HepG2 (cell line): Measurements from ENCODE around the gene ALLC. TPM values are rescaled to one million over a fixed set of nuclear protein-coding genes. Genes with fewer than 3 reads are reported as not detected.

Source experiments
- ATF1 ChIP-seq: IDR thresholded peaks from 2 replicates; pipeline ENCODE4 v1.6.1; 2016; ENCODE audit warnings: mild to moderate bottlenecking, control low read depth
- CCDC6 ChIP-seq: sonication (generic); formaldehyde crosslinking; IDR thresholded peaks from 2 replicates; pipeline ENCODE4 v1.8.1; 2022; ENCODE audit warnings: mild to moderate bottlenecking, missing genetic modification reagents, moderate library complexity
- ERF ChIP-seq: IDR thresholded peaks from 2 replicates; pipeline ENCODE4 v1.6.1; 2018; ENCODE audit warnings: missing biosample characterization, missing genetic modification reagents
- HDAC2 ChIP-seq: sonication (generic); formaldehyde crosslinking; IDR thresholded peaks from 2 replicates; pipeline ENCODE4 v1.4.0; 2020; ENCODE audit warnings: missing genetic modification reagents
- HES4 ChIP-seq: sonication (generic); formaldehyde crosslinking; IDR thresholded peaks from 2 replicates; pipeline ENCODE4 v1.9.0; 2021; ENCODE audit warnings: mild to moderate bottlenecking, missing genetic modification reagents, borderline replicate concordance
- HNF4G ChIP-seq, 2 experiments: sonication (generic) in 1 of 2; formaldehyde crosslinking in 1 of 2; IDR thresholded peaks; 2 replicates each; pipeline versions ENCODE4 v1.4.0 to v1.6.1; 2011 to 2020; ENCODE audit warnings: borderline replicate concordance in 2 of 2, low read depth in 2 of 2, mild to moderate bottlenecking in 2 of 2, low read length in 1 of 2, missing genetic modification reagents in 1 of 2, moderate library complexity in 1 of 2
- KDM2A ChIP-seq: sonication (generic); formaldehyde crosslinking; IDR thresholded peaks from 2 replicates; pipeline ENCODE4 v1.4.0; 2020; ENCODE audit warnings: low read depth, missing genetic modification reagents, borderline replicate concordance
- MYC ChIP-seq: sonication (generic); formaldehyde crosslinking; IDR thresholded peaks from 2 replicates; pipeline ENCODE4 v1.9.0; 2021; ENCODE audit warnings: missing genetic modification reagents, borderline replicate concordance
- NR2F2 ChIP-seq: IDR thresholded peaks from 2 replicates; pipeline ENCODE4 v1.6.1; 2012; ENCODE audit warnings: low read depth, inconsistent platforms, borderline replicate concordance
- SOX13 ChIP-seq, 3 experiments: fragments of 450-650 bp in 1 of 3; sonication (generic) in 1 of 3; formaldehyde crosslinking in 1 of 3; IDR thresholded peaks in 2 of 3; conservative IDR thresholded peaks in 1 of 3; 2 replicates each; pipeline versions ENCODE4 v1.5.0 to v1.6.1; 2016 to 2020; ENCODE audit warnings: antibody characterized with exemption in 1 of 3, mild to moderate bottlenecking in 1 of 3, missing compliant biosample characterization in 1 of 3, missing genetic modification reagents in 1 of 3, moderate library complexity in 1 of 3
- STAG1 ChIP-seq: sonication (generic); formaldehyde crosslinking; IDR thresholded peaks from 2 replicates; pipeline ENCODE4 v1.4.0; 2020; ENCODE audit warnings: missing genetic modification reagents
- TMF1 ChIP-seq: sonication (generic); formaldehyde crosslinking; IDR thresholded peaks from 2 replicates; pipeline ENCODE4 v1.8.1; 2022; ENCODE audit warnings: low read depth, missing genetic modification reagents
- ZNF263 ChIP-seq: sonication (generic); formaldehyde crosslinking; IDR thresholded peaks from 2 replicates; pipeline ENCODE4 v1.4.0; 2020; ENCODE audit warnings: missing genetic modification reagents
- ZNF343 ChIP-seq: sonication (generic); formaldehyde crosslinking; IDR thresholded peaks from 2 replicates; pipeline ENCODE4 v1.4.0; 2020; ENCODE audit warnings: mild to moderate bottlenecking, missing genetic modification reagents
- ZNF552 ChIP-seq: sonication (generic); formaldehyde crosslinking; IDR thresholded peaks from 2 replicates; pipeline ENCODE4 v1.9.0; 2022; ENCODE audit warnings: missing genetic modification reagents, mild to moderate bottlenecking, borderline replicate concordance
- ZNF574 ChIP-seq: sonication (generic); formaldehyde crosslinking; IDR thresholded peaks from 2 replicates; pipeline ENCODE4 v1.4.0; 2020; ENCODE audit warnings: missing genetic modification reagents
- ZNF598 ChIP-seq: sonication (generic); formaldehyde crosslinking; IDR thresholded peaks from 2 replicates; pipeline ENCODE4 v1.5.1; 2020; ENCODE audit warnings: mild to moderate bottlenecking, missing genetic modification reagents, borderline replicate concordance
- ZNF670 ChIP-seq: sonication (generic); formaldehyde crosslinking; IDR thresholded peaks from 2 replicates; pipeline ENCODE4 v1.8.0; 2022; ENCODE audit warnings: mild to moderate bottlenecking, missing genetic modification reagents, borderline replicate concordance
- ZNF691 ChIP-seq: sonication (generic); formaldehyde crosslinking; IDR thresholded peaks from 2 replicates; pipeline ENCODE4 v1.4.0; 2020; ENCODE audit warnings: missing genetic modification reagents, low read depth, mild to moderate bottlenecking, borderline replicate concordance
- polyA plus RNA-seq, 8 experiments: library from polyadenylated mRNA; depleted of rRNA in 3 of 8; stranded (reverse) in 7 of 8; unstranded in 1 of 8; fragments of >200 nt; fragmentation: Illumina TruSeq in 4 of 8; extraction: Trizol in 4 of 8; gene quantifications; 2 replicates each; pipeline versions ENCODE4 v1.2.1 to v1.2.3, GENCODE V29; 2011 to 2016; ENCODE audit warnings: low read depth in 4 of 8, missing spikeins in 1 of 8, mixed read lengths in 1 of 8; ENCODE audit not compliant: insufficient read depth in 1 of 8
- total RNA-seq, 5 experiments: library from RNA; depleted of rRNA; stranded (reverse); fragments of >200 nt; fragmentation: Illumina TruSeq; extraction: Trizol; gene quantifications; 2 replicates each; pipeline ENCODE4 v1.2.3, GENCODE V29; 2016; ENCODE audit warnings: low read depth in 1 of 5

ALLC gene
- total and polyA plus RNA-seq, 2 of the 13 experiments (the other 11 are each of a cell fraction or from before 2014, with no cell fraction given): 0.08 to 0.11 TPM

DNA sequence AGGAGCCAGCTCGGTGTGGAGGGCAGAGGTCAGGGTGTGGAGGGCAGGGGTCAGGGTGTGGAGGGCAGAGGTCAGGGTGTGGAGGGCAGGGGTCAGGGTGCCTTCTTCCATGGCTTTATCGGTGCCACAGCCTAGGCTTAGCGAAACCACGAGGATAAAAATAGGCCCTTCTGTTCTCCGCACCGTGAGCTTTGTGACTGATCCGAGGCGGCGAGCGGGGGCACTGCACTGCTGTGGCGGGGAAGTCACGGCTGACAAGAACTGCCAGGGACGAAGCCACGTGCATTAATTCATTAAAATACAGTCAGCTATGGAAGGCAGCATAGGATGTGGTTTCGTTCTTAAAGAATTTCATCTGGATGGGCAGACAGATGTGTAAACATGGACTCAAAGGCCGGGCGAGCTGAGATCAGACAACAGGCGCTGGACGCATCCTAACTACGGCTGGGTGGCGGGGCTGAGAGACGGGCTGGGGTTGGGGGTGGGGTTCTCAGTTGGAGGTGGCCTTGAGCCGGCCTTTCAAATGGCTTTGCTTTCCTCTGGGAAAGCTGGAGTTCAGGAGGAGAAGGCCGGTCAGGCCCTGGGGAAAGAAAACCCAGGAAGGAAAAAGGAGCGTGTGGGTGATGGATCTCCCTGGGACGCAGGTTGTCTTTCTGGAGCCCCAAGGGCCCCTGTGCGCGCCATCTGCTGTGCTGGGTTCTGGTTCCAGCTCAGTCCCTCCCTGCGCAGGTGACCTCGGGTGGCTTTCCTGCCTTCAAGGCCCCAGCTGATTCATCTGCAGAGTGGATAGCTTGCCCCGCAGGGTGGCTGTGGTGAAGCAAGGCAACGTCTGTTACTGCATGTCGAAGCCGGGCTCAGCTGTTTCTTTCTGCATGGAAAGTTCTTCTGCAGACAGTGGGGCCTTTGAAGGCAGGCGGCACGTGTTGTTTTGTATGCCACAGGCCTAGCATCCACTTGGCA is 958 bp upstream of the ALLC start (continued):
- TF ChIP-seq NR2F2 (peak; percentile 96), ZNF691 (peak; percentile 37; the same call in 1 of the 2 replicates), CCDC6 (CRISPR knock-in tag) (peak; percentile 75), ZNF263 (CRISPR knock-in tag) (0 out of 2 replicates have a peak, but pooled peaks have one; percentile 12), SOX13 (IDR thresholded peaks at IDR 0.05) (no peak), SOX13 (CRISPR knock-in tag; conservative IDR thresholded peaks at IDR 0.05 in 1 of 2, IDR thresholded peaks at IDR 0.05 in 1 of 2) (peak in 1 of 2 experiments; percentile 19; a peak in 1 of 4 replicates), HES4 (CRISPR knock-in tag) (0 out of 2 replicates have a peak, but pooled peaks have one; percentile 19), ZNF574 (CRISPR knock-in tag) (peak; percentile 30), ATF1 (0 out of 2 replicates have a peak, but pooled peaks have one; percentile 18), KDM2A (CRISPR knock-in tag) (peak; percentile 61; the same call in 1 of the 2 replicates), TMF1 (CRISPR knock-in tag) (no peak), ERF (CRISPR knock-in tag) (0 out of 2 replicates have a peak, but pooled peaks have one; percentile 45), HNF4G (IDR thresholded peaks at IDR 0.05; ENCODE audit: borderline replicate concordance, low read depth, low read length) (peak; percentile 47; the same call in 1 of the 2 replicates), HNF4G (CRISPR knock-in tag; IDR thresholded peaks at IDR 0.05; ENCODE audit: borderline replicate concordance, low read depth) (no peak), MYC (CRISPR knock-in tag) (0 out of 2 replicates have a peak, but pooled peaks have one; percentile 33), ZNF670 (CRISPR knock-in tag) (0 out of 2 replicates have a peak, but pooled peaks have one; percentile 52), ZNF598 (CRISPR knock-in tag) (0 out of 2 replicates have a peak, but pooled peaks have one; percentile 15), ZNF343 (peak; percentile 76; the same call in 1 of the 2 replicates), HDAC2 (CRISPR knock-in tag) (no peak), ZNF552 (0 out of 2 replicates have a peak, but pooled peaks have one; percentile 25), STAG1 (CRISPR knock-in tag) (no peak)
